ENCODE measurements around the gene TESK1. TPM values are rescaled to one million over a fixed set of nuclear protein-coding genes. Genes with fewer than 3 reads are reported as not detected.

The TESK1 gene
- total and polyA plus RNA-seq, 2 of the 8 experiments (the other 6 are each of a cell fraction or from before 2014, with no cell fraction given) = 13.5 to 13.9 TPM

GRCh38 chr9:35579130-35579529, 25.9 kb upstream of the TESK1 start:
- no peaks in the 10 kb centered on the region for H3K27me3 ChIP-seq (replicated peaks in 1 of 4; ENCODE audit: control insufficient read depth in 3 of 4, extremely low read depth in 1 of 4, insufficient read depth in 3 of 4, low read length in 3 of 4)
- no peak overlapping the region for H2BK20ac ChIP-seq (ENCODE audit: low read length)
- no peak overlapping the region for H3K4ac ChIP-seq (replicated peaks; ENCODE audit: insufficient read length, low read depth, low read length)
- H2AK5ac ChIP-seq (ENCODE audit: low read depth, low read length) = no peak overlapping the region
- no peak overlapping the region for H4K5ac ChIP-seq (ENCODE audit: insufficient read length, low read depth, low read length)
- H3K4me3 ChIP-seq (ENCODE audit: extremely low read depth in 1 of 4, insufficient read depth in 2 of 4, low read depth in 3 of 4, low read length in 4 of 4) = no peak overlapping the region
- H3K4me1 ChIP-seq (replicated peaks in 1 of 4; ENCODE audit: control insufficient read depth in 3 of 4, insufficient read depth in 4 of 4, low read length in 3 of 4) = 0 out of 7 replicates have a peak, but pooled peaks cover 0 to 3% (median 0%) of the 10 kb centered on the region in 4 experiments
- H2BK5ac ChIP-seq (ENCODE audit: low read depth, low read length) = no peak overlapping the region
- H3K79me1 ChIP-seq (ENCODE audit: low read depth, low read length) = no peaks in the 10 kb centered on the region
- H3K18ac ChIP-seq (ENCODE audit: extremely low read depth, low read length) = no peak overlapping the region
- no peak for DNase-seq (ENCODE audit: low read depth in 1 of 2, low spot score in 2 of 2)
- no peak overlapping the region for H3K23ac ChIP-seq (ENCODE audit: insufficient read length)
- 100% methylated on average over 1 of the region's 1 CpG; no CpG with 5 or more reads in 1 of the 2 experiments for WGBS, 2 experiments (ENCODE audit: extremely low coverage in 1 of 2, insufficient coverage in 1 of 2, insufficient read length in 1 of 2, insufficient replicate concordance in 2 of 2, low coverage in 1 of 2, low lambda C conversion rate in 2 of 2, missing lambda C conversion rate in 1 of 2)
- no peak overlapping the region for H2BK15ac ChIP-seq (ENCODE audit: low read length)
- CTCF ChIA-PET (ENCODE audit: partially characterized antibody) = interaction anchor here (1.1 to 2.7 kb wide), 3 partner anchors 10 to 133 kb away, joined by 3 to 8 read pairs (median 8); no protein-coding TSS in a partner anchor
- no peak overlapping the region for H3K14ac ChIP-seq (ENCODE audit: insufficient read length)
- H3K9ac ChIP-seq (replicated peaks in 1 of 4; ENCODE audit: extremely low read depth in 1 of 4, low read depth in 3 of 4, low read length in 3 of 4) = no peak overlapping the region
- no peak overlapping the region for H2AFZ ChIP-seq (ENCODE audit: low read length)
- peaks cover 0 to 3% (median 0%) of the 10 kb centered on the region in 4 experiments; a peak in 1 of 8 replicates for H3K36me3 ChIP-seq (ENCODE audit: control insufficient read depth in 2 of 4, insufficient read depth in 4 of 4, low read length in 3 of 4)
- H3K79me2 ChIP-seq (ENCODE audit: control insufficient read depth in 1 of 2, insufficient read depth in 2 of 2, low read length in 2 of 2) = no peaks in the 10 kb centered on the region
- H4K8ac ChIP-seq (ENCODE audit: extremely low read depth, insufficient read depth, low read length) = no peak overlapping the region
- no peaks in the 10 kb centered on the region for H3K23me2 ChIP-seq (ENCODE audit: low read depth, low read length)
- H3K4me2 ChIP-seq (ENCODE audit: insufficient read depth in 1 of 2, low read depth in 2 of 2, low read length in 2 of 2) = no peak overlapping the region
- no peak overlapping the region for H3K27ac ChIP-seq (ENCODE audit: low read depth, low read length)
- H4K20me1 ChIP-seq (replicated peaks in 1 of 2; ENCODE audit: control insufficient read depth in 1 of 2, insufficient read depth in 2 of 2, low read length in 2 of 2) = no peaks in the 10 kb centered on the region
- TF ChIP-seq TBP (IDR thresholded peaks at IDR 0.05; ENCODE audit: low read depth, low read length) = no peak
- no peak for TF ChIP-seq CHD2 (IDR thresholded peaks at IDR 0.05; ENCODE audit: low read length)
- no peak for TF ChIP-seq KDM4A (IDR thresholded peaks at IDR 0.05; ENCODE audit: low read depth, low read length, severe bottlenecking)
- no peak for TF ChIP-seq FOSL1 (IDR thresholded peaks at IDR 0.05; ENCODE audit: insufficient read depth, low read depth, low read length)
- no peak for TF ChIP-seq JUND (IDR thresholded peaks at IDR 0.05; ENCODE audit: low read length)
- H3K9me3 ChIP-seq (ENCODE audit: insufficient read depth in 2 of 2, low read depth in 1 of 2, low read length in 1 of 2) = peaks cover 7% of the 10 kb centered on the region in 2 experiments; a peak in 3 of 4 replicates
- POLR2A ChIA-PET (ENCODE audit: partially characterized antibody) = no interaction called here
- H2BK12ac ChIP-seq (ENCODE audit: low read depth, low read length) = no peak overlapping the region
- H3K56ac ChIP-seq (replicated peaks; ENCODE audit: insufficient read length, low read depth, low read length) = no peak overlapping the region
- no peak for FAIRE-seq
- no peak overlapping the region for H4K91ac ChIP-seq (replicated peaks; ENCODE audit: insufficient read length, low read length)
- no peak overlapping the region for H2BK120ac ChIP-seq (replicated peaks; ENCODE audit: low read depth, low read length)
